Measurements from ENCODE around the gene SPHKAP.
A peak's percentile ranks its signal among the peaks of the same experiment; 100 is the strongest.
"Not testable (repeated sequence)": the region's sequence is repeated elsewhere in the genome, so short reads cannot be mapped to it uniquely, and the experiment has no call there.

SPHKAP gene, protein sequence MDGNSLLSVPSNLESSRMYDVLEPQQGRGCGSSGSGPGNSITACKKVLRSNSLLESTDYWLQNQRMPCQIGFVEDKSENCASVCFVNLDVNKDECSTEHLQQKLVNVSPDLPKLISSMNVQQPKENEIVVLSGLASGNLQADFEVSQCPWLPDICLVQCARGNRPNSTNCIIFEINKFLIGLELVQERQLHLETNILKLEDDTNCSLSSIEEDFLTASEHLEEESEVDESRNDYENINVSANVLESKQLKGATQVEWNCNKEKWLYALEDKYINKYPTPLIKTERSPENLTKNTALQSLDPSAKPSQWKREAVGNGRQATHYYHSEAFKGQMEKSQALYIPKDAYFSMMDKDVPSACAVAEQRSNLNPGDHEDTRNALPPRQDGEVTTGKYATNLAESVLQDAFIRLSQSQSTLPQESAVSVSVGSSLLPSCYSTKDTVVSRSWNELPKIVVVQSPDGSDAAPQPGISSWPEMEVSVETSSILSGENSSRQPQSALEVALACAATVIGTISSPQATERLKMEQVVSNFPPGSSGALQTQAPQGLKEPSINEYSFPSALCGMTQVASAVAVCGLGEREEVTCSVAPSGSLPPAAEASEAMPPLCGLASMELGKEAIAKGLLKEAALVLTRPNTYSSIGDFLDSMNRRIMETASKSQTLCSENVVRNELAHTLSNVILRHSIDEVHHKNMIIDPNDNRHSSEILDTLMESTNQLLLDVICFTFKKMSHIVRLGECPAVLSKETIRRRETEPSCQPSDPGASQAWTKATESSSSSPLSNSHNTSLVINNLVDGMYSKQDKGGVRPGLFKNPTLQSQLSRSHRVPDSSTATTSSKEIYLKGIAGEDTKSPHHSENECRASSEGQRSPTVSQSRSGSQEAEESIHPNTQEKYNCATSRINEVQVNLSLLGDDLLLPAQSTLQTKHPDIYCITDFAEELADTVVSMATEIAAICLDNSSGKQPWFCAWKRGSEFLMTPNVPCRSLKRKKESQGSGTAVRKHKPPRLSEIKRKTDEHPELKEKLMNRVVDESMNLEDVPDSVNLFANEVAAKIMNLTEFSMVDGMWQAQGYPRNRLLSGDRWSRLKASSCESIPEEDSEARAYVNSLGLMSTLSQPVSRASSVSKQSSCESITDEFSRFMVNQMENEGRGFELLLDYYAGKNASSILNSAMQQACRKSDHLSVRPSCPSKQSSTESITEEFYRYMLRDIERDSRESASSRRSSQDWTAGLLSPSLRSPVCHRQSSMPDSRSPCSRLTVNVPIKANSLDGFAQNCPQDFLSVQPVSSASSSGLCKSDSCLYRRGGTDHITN (N-terminal part only)

DNA sequence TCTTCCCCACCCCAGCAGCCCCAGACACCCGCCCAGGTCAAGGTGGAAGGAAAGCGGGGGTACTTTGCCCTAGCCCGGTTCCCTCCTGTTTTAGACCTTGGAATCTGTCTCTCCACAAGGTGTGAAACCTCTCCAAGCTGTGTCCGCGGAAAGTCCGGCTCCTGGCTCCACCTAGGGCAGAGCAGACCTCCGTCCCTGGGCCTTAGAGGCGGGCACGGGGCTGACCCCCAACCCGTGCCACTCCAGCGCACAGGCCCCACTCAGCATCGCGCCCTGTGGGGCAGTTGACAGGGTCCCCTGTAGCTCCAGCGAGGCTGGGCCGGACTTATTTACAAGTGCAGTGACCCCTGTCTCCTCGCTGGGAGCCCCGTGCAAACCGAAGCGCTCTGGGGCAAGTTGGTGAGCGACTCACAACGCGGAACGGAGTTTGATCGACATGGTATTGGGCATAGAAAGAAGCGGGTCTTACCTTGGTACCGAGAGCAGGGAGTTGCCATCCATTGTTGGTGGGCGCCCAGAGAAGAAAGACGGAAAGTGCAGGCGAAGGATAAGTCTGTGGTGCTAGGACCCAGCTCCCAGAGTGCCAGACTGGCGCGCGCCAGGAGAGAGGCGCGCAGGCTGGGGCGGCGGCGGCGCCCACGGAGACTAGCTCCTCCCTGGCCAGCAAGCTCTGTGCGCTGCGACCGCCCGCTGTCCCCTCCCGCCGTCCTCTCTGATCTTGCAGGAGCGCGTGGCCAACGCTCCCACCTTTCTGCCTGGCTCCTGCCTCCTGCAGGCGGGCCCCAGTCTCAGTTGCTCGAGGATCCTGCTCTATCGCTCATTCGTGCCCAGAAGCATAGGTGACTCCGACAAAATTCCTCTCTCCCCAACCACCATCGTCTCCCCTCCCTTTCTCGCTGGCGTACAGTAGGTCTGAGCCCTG, at the start of gene SPHKAP:
TSS of gene SPHKAP (minus strand) at position 590 of the 922 bp plus-strand sequence. CDS start at position 501, 89 bp downstream.
- DNase-seq (ENCODE audit: low read depth): no peak

DNA sequence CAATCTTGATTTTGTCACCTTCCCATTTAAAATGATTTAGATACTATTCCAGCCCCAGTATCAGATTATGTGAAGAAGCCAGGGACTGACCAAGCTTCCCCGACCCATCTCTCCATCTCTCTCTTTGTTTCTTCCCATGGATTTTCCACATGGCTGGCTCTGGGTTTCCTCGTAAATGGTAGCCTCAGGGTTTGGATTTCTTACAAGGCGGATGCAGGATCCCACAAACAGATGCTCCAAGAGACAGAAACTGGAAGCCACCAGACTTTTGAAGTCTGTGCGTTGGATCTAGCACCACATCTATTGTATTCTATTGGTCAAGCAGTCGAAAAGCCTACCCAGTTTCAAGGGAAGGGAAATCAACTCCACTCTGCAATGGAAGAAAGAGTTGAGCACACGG, 46.0 kb upstream of the SPHKAP start:
- no peak for DNase-seq (ENCODE audit: low read depth)

DNA sequence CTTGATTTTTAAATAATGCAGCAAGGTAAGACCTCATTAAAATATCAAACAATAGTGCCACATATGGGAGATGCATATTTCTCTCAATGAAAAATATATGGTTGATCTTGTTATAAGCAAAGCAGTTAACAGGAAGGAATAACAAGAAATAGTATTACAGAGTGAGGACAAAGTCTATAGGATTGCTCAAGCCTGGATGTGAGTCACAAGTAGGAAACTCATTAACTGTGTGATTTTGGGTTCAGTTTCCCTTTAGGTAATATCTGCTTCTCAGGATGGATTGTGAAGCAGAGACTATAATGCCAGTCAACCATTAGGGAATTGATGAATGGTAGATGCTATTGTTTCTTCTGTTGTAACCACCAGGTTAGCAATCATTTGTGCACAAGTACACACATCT, 42.9 kb upstream of the SPHKAP start:
- no peak for DNase-seq (ENCODE audit: low read depth)

DNA sequence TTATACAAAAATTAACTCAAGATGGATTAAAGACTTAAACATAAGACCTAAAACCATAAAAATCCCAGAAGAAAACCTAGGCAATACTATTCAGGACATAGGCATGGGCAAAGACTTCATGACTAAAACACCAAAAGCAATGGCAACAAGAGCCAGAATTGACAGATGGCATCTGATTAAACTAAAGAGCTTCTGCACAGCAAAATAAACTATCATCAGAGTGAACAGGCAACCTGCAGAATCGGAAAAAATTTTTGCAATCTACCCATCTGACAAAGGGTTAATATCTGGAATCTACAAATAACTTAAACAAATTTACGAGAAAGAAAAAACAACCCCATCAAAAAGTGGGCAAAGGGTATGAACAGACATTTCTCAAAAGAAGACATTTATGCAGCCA, 37.1 kb upstream of the SPHKAP start:
- not testable (repeated sequence) for DNase-seq (ENCODE audit: low read depth)

DNA sequence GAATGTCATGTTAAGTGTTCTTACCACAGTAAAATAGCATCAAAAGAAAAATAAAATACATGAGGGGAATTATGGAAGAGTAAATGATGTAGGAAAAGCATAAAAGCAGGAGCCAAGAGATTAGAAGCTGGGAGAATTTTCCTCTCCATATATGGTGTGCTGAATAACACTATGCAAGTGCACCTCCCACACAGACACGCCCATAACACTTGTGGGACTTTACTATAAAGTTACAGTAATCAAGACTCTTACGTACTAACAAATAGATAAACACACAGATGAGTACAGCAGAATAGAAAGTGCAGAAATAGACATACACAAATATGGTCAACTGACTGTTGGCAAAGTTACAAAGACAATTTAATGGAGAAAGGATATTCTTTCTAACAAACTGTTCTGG, 16.0 kb upstream of the SPHKAP start:
- no peak for DNase-seq (ENCODE audit: low read depth)

DNA sequence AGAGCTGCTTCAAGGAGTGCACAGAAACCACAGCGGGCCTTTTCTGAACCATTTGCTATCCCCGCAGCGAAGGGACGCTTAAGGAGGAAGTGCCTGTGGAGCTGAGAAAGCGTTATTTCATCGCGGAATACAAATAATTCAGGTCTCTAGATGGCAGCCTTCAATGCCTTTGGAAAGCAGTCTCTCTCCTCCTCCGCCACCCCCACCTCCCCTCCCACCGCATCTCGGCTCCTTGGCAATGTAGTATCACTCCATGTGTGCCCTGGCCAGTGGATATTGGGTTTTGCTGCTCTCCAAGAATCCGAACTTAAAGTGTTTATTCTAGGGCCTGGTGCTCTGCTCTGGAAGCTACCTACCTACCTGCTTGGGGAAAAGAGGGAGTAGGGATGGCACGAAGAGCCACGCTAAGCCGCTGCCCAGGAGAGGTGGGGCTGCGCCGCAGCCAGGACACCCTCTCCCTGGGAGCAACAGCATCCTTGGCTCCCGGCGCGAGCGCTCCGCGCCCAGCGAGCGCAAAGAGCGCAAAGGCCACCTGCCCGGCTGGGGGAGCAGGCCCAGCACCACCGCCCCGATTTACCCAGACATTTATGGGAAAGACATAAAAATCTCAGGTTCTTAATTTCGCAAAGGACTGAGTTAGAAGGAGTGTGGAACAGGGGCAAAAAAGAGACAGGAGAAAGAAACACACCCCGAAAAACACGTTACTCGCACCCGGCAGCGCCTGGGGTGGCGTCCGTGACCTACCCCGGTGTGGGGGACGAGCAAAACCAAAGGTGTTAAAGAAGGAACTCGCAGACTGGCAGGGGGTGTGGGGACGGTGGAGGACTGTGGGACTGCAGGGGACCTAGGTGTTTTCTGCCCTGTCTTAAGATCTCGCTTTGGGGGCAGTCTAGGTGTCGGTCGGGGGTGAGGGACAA, 1.0 kb downstream of the SPHKAP start:
- no peak for DNase-seq (ENCODE audit: low read depth)

DNA sequence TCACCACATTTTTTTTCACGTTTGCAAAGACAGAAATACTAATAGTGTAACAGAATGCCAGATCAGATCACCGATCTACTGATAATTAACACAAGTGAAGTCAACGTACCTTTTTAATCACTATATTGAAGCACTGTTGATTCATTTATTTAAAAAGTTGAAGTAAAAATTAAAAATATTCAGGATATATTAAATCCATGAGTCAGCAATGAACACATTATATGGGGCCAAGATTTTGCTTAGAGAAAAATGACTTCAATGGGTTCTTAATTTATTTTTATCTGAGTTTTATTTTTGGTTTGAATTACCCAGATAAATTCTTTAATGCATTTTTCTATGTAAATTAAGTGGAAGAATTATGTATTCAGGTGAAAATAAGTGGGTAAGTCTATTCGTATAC, 14.2 kb downstream of the SPHKAP start:
- no peak for DNase-seq (ENCODE audit: low read depth)

DNA sequence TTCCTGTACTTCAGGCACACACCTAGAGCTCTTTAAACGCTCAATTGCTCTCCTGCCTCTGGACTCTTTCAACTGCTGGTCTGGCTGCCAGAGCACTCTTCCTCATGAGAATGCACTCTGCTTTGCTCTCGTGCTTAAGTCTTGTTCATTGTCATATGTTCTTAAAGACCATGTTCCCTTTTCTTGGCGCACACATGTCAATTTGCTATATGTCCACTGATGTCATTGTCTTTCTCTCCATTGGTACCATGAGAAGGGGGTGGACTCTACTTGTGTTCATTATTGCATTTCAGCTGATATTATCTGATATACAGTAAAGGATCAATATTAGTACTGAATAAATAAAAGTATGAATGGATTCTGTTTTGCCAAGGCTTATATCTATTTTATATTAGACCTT, 16.8 kb downstream of the SPHKAP start:
- DNase-seq (ENCODE audit: low read depth): no peak

DNA sequence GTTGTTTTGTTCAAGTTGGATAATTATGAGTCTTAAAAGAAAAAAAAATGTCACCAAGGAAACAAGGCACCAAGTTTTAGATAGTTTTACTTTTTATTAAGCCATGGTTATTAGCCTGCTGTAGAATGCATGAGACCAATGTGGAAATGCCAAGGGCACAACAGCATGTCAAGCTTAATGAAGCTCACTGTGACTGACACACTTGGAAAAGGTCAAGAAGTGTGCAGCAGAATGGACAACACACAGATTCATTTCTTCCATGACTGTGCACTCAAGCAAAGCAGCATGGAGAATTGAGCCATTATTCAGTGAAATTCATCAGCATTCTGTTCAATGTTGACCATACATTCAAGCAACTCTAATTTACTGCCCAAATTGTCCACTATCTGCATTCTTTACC, 23.6 kb downstream of the SPHKAP start:
- DNase-seq (ENCODE audit: low read depth): no peak

DNA sequence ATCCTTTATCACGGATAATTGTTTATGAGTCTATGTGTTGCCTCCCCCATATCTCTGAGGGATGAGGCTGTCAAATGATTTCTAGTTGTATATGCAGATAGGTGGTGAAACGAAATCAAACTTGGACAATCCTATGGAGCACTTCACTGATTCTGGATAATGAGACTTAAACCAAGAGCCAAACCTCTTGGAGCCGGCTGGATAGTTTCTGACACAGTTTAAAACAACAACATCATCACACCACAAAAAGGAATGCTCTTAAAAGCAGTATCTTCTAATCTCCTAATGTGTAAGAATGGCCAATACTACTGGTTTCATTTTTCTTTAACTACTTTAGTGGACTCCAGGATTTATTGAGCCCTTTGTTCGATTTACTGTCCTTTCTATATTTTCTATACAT, 36.5 kb downstream of the SPHKAP start:
- DNase-seq (ENCODE audit: low read depth): no peak

DNA sequence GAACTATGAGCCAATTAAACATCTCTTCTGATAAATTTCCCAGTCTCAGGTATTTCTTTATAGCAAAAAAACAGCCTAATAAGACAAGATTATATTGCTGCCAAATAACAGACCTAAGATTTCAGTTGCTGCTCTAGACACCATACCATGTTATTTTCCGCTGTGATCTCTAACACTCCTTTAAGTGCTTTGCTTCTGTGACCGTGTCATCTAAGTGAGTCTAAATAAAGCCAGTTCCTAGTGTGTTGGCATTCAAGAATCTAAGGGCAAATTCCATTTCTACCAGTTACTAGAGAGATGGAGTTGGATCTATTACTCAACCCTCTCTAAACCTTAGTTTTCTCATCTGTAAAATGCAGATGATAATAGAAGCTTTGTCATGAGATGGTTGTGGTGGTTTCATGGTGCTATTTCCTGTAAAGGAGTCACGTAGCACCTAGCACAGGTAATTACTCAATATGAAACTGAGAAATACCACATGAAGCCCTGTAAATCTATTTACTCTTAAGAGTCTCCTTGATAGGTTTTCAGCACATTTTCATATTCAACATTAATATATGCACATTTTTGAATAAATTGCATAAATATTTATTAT, 40.5 kb downstream of the SPHKAP start:
- no peak for DNase-seq (ENCODE audit: low read depth)

DNA sequence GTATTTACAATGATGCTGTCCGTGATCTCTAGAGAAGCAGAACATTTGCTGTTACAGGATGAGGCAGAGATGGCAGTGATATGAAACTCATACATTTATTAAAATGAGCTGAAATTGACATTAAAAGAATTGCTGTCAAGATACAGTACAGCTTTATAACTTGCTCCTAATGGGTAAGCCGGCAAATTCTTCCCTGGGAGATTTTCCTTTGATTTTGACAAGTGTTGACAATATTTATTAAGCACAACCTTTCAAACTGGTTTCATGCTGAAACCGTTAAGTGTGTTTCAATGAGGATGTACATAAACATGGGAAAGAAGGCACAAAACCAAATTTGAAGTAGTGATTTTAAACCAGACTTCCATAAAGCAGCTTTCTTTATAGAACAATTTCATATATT, 45.5 kb downstream of the SPHKAP start:
- no peak for DNase-seq (ENCODE audit: low read depth)

DNA sequence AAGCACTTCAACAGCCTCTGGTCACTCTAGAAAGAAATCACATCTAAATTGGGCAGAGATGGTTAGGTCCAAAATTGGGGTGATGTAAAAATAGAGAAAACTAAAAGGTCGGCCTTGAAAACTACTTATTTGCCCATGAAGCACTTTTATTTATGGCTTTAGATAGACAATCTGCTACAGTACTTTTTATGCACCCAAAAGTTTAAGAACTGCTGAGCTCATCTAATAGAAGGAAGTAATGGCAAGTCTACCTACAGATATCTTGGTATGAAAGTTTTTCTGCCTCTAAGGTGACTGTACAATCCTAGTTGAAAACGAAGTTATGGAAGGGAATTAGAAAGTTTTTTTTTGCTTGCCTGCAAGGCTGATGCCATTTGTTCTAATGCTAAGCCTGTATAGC, 46.2 kb downstream of the SPHKAP start:
- DNase-seq (ENCODE audit: low read depth): no peak

DNA sequence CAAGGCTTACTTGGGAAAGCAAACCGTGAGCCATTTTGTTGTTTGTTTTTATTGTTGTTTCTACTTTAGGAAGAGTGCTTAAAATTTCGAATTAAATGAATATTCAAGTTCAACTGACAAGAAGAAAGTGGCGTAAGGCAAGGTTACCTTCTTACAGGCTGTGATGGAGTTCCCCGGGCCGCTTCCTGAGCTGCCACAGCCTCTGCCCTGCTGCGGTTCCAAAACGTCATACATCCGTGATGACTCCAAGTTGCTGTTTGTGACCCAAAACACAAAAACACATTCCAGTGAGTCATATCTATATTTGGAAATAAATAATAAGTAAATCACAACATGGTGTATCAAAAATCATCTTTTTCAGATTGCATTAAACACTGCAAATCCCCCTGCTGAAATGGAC, 49.7 kb downstream of the SPHKAP start:
- DNase-seq (ENCODE audit: low read depth): peak; percentile 2

DNA sequence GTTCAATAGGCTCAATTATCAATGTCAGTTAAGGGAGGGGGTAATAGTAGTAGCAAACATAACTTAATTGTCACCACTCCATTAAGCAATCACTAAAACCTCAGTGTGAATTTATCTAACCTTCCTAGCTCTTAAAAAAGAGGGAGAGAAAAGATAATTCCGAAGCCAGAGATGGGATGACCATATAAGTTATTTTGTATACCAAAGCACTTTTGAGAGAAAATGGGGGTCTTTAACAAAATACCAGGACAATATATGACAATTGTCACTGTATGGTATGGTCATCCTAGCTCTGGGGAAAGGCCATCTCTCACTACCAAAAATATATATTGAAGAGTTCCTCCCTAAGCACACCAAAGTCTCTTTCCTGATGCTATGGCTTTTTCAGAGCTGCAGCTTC, 55.1 kb downstream of the SPHKAP start:
- DNase-seq (ENCODE audit: low read depth): no peak

DNA sequence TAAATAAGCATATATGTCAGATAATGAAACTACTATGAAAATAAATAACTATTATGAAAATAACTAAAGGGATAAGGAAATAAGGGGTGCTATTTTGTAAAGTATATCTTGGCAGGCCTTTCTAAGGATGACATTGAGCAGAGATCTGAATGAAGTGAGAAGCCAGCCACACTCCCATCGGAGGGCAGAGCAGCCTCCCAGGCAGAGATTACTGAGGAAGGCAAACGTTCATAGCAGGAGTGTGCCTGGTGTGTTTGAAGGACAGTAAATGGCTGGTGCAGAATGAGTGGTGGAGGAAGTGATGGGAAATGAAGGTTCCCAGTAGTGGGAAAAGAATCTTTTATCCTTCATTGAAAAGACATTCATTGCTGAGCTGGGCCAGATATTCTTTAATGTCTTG, 62.5 kb downstream of the SPHKAP start:
- no peak for DNase-seq (ENCODE audit: low read depth)

DNA sequence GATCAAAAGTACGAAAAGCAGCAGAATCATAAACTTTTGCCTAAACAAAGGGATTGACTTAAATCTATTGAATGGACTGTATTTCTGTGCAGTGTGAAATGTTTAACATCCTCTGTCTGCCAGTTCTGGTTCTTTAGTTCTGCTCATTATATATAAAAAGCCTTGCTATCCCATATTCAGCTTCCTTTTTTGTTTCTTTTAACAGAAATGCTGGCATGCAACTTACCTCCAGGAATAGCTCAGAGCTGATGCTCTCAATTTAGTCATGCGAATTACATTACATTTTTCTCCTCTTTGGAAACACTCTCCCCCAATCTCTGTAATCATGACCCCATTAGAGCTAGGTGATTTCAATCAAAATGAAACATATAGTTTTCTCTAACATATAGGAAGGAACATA, 73.6 kb downstream of the SPHKAP start:
- DNase-seq (ENCODE audit: low read depth): no peak

DNA sequence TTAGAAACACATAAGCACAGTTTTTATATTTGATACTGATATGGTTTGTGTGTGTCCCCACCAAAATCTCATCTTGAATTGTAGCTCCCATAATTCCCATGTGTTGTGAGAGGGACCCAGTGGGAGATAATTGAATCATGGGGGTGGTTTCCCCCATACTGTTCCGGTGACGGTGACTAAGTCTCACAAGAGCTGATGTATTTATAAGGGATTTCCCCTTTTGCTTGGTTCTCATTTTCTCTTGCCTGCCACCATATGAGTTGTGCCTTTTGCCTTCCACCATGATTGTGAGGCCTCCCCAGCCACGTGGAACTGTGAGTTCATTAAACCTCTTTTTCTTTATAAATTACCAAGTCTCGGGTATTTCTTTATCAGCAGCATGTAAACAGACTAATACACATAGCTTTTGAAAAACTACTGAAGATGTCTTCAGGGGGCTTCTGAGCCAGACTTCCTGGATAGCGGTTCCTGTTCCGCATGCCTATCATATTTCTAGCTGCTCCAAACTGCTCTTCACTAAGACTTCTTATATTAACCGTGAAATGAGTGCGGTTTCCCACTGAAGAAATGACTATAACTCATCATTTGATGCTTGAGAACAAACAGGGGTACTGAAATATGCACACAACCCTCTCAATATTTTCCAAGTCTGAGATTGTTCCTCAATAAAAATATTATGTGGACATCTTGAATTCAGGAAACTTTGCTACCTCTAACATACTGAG, 75.8 kb downstream of the SPHKAP start:
- DNase-seq (ENCODE audit: low read depth): no peak

DNA sequence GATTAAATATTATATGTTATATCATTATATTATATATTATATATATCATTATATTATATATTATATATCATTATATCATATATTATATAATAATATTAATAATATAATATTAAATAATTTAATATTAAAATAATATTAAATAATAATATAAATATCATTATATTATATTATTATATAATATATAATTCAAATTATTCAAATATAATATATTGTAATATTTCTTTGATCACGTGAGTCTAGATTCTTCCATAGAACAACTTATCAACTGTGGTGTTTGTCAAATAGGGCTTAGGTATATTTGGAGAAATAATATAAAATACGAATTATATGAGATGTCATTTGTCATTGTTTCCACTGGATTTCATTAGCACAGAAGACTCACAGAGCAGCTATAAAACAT, 77.3 kb downstream of the SPHKAP start:
- no peak for DNase-seq (ENCODE audit: low read depth)

Measured in fibroblast of gingiva (primary cell).